Stimulated activated CD8-positive, alpha-beta memory T cell treated with anti-CD3 and anti-CD28 coated beads, Interleukin-2, amount 100 ng/mL, for 1 hour (primary cell): ENCODE measurements around the gene OR10P1.

Experiments used
- DNase-seq, 2 donors: peaks; one replicate each; pipeline ENCODE4 v3.0.0-alpha.2; 2020; ENCODE audit warnings: low read depth in 2 of 2

Gene OR10P1

DNA sequence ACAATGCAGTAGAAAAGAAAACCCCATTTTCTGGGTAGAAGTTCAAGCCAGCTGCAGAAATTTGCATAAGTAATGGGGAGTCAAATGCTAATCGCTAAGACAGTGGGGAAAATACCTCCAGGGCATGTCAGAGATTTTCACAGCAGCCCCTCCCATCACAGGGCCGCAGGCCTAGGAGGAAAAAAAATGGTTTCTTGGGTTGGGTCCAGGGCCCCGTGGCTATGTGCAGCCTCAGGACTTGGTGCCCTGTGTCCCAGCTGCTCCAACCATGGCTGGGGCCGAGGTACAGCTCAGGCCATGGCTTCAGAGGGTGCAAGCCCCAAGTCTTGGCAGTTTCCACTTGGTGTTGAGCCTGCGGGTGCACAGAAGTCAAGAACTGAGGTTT, 14.6 kb downstream of the OR10P1 start:
- no peak for DNase-seq

DNA sequence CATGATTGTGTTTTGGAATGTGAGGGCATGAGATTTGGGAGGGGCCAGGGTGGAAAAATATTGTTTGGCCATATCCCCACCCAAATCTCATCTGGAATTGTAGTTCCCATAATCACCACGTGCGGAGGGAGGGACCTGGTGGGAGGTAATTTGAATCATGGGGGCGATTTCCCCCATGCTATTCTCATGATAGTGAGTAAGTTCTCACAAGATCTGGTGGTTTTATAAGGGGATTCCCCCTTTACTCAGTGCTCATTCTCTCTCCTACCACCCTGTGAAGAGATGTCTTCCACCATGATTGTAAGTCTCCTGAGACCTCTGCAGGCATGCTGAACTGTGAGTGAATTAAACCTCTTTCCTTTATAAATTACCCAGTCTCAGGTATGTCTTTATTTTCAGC, 15.7 kb downstream of the OR10P1 start:
- DNase-seq = no peak

DNA sequence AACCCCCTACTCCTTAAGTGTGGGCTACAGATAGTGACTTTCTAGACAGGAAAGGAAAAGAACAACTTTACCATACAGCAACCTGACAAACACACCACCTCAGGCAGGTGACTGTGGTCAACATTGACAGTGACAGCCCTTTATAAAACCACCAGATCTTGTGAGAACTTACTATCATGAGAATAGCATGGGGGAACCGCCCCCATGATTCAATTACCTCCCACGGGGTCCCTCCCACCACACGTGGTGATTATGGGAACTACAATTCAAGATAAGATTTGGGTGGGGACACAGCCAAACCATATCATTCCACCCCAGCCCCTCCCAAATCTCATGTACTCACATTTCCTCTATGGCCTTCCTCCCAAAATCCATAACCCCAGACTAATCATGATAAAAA, 16.3 kb downstream of the OR10P1 start:
- no peak for DNase-seq

DNA sequence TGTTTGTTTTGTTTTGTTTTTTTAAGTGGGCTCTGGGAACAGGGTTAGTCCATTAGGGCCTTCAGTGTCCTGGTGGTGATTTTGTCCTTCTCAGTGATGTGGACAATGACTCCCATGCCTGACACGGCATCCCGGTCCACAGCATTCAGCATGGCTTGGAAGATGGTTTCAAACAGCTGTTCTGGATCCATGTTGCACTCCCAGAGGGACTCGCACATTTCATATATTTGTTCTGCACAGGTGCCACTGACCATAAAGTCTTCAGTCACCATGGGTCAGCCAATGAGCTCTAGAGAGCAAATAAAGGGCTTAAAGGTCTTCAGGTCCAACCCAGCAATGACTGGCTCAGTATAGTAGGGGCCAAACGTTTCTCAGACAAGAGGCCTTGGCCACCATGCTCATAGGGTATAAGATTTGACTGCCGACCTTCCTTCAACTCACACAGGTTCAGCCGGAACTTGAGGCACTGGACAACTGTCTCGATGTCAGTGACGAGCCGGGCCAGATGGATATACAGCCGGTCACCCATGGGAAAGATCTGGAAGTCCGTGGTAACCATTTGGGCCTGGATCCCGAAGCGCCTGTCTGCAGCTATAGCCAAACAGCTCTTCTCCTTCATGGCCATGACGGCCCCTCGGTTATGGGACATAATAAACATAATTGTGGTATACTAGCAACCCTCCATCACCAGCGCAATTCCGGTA, 18.0 kb downstream of the OR10P1 start:
- no peak for DNase-seq

DNA sequence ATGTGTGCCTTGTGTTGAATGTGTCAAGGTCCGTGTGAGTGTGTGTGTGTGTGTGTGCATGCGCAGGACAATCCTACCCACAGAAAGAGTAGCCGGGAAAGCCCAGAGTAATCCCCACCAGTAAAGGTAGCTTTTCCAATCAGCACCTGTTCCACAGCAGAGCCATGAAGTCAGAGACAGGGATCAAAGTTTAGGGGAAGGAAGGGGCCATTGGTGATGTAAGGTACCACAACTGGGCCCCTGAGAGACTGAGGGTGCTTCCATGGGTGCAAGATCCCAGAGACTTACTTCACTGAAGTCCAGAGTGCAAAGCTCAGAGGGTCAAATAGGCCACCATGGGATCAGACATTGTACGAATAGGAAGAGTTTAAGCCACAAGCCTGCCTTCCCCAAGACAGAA, 20.5 kb downstream of the OR10P1 start:
- no peak for DNase-seq

DNA sequence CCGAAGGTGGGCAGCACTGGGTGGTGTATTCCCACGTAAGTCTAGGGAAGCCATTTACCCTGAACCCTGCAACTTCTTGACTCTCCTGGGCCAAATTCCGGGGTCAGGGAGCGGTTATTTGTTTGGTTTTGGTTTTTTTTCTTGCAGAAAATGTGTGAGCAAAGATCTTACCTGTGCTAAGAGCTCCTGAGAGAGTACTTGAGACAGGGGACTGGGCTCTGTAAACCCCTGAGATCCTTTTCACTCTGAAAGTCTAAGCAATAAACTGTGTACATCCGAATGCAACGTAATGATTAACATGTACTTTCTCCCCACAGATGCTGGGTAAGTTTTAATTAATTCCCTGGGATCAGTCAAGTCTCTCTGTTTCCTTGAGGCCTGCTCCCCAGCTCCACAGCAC, 21.5 kb downstream of the OR10P1 start:
- DNase-seq = no peak

DNA sequence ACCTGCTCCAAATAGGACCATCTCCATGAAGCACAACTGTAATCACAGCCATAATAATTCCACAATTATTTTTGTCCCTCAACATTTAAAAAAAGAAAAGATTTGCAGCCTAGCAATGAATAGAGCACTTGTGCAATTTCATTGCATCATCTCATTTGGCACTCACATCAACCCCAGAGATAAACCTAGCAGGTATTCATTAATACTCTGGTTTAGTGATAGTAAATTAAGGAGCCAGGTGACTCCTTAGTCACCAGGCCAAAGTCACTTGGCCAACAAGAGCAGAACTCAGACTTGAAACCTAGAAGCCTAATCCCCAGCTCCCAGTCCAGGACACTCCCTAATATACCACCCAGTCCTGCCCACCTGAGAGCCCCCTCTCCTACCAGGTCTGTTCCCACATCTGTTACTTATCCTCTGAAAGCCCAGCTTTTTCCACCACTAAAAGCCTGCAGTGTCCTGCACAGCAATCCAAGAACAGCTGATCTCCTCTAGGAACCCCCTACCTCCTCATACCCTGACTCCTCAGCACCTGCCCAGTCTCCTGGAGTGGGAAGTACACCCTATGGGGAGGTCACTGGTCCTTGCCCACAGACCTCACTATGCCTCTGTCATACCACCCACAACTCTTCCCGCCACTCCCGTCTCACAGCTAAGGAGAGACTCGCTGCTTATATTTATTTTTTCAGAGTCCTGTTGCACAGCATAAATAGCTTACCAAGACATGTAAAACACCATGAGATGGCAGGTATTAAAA, 22.1 kb downstream of the OR10P1 start:
- DNase-seq = no peak

DNA sequence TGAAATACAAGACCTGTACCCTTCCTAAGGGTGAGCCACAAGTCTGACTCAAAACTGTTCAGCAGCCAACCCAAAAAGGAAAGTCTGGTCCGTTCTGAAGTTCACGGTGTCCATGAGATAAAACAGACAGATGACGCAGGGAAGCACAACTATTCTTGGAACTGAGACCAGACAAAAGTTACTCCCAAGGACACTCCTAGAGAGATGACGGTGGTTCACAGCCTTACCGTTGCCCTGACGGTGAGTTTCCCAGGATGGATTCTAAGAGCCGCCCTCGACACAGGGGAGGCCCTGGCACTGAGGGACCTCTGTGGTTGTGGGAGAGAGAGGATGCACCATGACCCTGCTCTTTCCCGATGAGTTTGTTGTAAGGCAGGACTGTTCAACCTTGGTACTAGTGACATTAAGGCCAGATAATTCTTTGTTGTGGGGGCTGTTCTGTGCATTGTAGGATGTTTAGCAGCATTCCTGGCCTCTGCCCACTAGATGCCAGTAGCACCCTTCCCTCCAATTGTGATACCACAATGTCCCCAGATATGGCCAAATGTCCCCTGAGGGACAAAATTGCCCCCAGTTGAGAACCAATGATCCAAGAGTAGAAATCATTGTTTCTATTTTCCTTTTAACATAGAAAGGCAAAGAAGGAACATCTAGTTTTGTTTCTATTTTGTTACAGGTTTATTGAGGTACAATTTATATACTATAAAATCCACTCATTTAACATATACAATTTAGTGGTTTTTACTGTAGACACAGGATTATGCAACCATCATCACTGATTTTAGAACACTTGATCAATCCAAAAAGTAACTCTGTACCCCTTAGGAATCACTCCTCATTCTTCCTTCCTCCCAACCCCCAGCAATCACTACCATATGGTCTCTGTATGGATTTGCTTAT, 23.0 kb downstream of the OR10P1 start:
- no peak for DNase-seq

DNA sequence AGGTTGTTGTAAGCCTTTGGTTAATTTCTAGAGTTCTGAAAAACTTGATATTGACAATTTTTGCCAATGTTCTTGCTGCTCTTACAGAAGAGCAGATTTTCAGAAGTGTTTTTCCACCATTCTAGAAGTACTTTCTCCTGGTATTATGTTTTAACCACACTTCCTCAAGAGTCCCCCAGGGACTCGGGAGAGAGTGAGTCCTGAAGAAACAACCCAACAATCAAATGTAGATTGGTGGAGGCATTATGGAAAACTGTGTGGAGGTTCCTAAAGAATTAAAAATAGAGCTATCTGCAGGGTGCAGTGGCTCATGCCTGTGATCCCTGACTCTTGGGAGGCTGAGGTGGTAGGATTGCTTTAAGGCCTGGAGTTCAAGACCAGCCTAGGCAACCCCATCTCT, 26.7 kb downstream of the OR10P1 start:
- DNase-seq = no peak

DNA sequence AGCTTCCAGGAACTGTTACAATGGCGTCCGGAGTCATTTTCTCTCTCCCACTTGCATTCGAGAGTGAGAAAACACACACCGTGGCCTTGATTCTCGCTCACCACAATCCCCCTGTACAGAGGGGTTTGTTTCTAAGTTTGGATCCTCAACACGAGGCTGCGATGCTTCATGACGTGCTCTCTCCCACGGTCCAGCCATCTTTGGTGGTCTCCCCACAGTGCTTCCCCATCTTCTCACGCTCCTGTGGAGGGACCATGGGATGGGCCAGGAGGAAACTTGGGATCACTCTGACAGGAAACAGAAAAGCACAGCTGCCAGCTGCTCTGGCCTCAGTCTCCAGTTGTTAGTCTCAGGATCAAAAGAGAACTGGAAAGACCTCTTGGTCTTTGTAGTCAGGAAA, 28.1 kb downstream of the OR10P1 start:
- DNase-seq = no peak

DNA sequence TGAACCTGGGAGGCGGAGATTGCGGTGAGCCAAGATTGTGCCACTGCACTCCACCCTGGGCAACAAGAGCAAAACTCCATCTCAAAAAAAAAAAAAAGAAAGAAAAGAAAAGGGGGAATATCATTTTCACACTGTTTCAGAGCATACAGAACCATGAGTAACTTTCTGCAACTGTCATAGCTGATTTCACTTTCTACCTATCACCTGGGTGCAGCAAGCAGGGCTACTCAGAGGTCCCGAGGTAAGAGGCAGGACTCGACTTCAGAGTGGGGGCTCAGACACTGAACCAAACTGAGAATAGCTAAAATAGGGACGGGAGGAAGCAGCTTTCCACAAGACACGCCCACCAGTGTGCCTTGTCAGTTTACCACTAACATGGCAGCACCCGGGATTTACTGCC, 29.8 kb downstream of the OR10P1 start:
- no peak for DNase-seq

DNA sequence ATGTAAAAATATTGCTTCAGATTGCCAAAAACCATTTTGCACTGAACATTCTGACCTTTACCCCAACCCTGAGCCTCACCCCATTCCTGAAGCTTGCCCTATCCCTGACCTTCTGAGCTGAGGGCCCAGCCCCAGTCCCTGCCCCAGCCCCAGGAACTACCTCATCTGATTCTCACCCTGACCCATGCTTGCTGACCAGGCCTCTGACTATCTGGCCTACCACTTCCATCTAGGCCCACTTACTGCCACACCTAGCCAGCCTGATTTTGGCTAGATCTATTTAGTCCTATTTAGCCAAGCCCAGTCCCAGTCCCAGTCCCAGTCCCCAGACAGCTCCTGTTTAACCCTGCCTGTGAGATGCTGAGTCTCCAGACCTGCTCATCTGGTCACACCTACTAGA, 33.6 kb downstream of the OR10P1 start:
- no peak for DNase-seq

DNA sequence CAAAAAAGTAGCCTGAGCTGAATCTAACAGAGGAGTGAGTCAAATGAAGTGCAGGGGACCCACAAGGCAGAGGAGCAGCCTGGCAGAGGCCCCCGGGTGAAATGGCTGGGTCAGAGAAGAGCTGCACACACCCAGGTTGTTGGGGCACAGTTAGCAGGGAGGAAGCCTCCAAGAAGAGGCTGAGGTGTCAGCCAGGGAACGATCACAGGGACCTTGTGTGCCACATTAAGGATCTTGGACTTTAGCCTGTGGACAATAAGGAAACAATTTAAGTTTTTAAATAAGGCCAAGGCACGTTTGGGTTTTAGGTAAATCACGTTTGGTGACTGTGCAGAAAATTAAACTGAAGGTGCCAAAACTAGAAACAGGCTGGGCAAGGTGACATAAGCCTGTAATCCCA, 35.1 kb downstream of the OR10P1 start:
- no peak for DNase-seq

DNA sequence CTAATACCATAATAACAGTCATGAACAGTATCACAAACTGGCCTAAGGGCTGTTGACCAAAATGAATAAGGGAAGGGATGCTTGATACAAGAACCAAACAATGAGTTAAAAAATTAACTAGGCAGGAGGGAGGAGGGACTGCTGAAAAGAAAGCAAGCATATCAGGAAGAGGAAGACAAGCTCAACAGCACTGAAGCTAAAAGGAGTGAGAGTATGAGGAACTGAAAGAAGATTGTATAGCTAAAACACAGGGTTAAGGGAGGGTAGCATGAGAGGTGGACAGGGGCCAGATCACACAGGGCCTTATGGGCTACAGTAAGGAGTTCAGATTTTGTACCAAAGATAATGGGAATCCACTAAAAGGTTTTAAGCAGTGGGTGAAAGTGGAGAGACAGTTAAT, 36.9 kb downstream of the OR10P1 start:
- DNase-seq = no peak

DNA sequence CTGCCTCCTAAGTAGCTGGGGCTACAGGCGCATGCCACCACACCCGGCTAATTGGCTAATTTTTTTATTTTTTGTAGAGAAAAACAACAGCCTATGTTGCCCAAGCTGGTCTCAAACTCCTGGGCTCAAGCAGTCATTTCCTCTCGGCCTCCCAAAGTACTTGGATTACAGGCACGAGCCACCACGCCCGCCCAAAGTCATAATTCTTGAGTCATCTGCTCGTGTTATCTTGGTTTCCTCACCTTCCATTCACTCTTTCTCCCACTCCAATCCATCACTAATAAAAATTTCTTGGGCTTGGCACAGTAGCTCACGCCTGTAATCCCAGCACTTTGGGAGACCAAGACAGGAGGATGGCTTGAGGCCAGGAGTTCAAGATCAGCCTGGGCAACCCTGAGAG, 39.0 kb downstream of the OR10P1 start:
- no peak for DNase-seq

DNA sequence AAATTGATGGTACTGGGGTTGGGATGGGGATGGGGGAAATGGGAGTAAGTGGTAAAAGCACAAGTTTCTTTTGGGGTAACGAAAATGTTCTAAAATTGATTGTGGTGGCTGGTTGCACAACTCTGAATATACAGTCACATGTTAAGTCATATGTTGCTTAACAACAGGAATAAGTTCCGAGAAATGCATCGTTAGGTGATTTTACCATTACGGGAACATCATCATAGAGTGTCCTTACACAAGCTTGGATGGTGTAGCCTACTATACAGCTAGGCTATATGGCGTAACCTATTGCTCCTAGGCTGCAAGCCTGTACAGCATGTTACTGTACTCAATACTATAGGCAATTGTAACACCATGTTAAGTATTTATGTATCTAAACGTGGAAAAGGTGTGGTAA, 40.0 kb downstream of the OR10P1 start:
- no peak for DNase-seq

DNA sequence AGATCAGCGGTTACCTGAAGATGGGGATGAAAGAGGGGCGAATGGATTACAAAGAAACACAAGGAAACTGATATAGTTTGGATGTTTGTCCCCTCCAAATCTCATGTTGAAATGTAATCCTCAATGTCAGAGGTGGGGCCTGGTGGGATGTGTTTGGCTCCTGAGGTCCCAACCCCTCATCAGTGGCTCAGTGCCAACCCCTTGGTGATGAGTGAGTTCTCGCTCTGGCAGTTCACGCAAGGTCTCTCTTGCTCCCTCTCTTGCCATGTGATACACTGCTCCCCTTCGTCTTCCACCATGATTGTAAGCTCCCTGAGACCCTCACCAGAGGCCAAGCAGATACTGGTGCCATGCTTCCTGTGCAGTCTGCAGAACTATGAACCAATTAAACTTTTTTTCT, 43.0 kb downstream of the OR10P1 start:
- no peak for DNase-seq

DNA sequence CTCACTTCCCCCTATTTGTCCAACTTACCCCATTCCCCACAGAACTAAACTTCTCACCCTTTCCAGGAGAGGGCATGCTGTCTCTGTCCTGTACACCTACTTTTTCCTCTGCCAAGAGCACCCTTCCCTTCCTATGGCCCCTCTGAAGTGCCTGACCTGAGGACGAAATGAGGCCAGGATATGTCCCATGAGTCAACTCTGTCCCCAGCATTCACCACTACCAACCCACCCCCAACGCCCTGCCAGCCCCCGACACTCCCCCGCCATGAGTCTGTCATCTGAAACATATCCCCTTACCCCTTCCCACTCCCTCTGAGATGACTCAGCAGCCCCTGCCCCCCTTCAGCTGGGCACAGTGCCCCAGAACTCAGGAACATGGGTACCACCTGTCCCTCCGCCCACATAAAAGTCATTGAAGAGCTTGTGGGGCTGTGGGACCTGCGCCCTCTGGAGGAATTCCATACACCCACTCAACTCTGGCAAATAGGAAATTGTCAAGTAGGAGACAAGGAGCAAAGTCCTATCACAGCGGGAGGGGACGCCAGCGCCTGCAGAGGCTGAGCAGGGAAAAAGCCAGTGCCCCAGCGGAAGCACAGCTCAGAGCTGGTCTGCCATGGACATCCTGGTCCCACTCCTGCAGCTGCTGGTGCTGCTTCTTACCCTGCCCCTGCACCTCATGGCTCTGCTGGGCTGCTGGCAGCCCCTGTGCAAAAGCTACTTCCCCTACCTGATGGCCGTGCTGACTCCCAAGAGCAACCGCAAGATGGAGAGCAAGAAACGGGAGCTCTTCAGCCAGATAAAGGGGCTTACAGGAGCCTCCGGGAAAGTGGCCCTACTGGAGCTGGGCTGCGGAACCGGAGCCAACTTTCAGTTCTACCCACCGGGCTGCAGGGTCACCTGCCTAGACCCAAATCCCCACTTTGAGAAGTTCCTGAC, 44.7 kb downstream of the OR10P1 start:
- DNase-seq = no peak

DNA sequence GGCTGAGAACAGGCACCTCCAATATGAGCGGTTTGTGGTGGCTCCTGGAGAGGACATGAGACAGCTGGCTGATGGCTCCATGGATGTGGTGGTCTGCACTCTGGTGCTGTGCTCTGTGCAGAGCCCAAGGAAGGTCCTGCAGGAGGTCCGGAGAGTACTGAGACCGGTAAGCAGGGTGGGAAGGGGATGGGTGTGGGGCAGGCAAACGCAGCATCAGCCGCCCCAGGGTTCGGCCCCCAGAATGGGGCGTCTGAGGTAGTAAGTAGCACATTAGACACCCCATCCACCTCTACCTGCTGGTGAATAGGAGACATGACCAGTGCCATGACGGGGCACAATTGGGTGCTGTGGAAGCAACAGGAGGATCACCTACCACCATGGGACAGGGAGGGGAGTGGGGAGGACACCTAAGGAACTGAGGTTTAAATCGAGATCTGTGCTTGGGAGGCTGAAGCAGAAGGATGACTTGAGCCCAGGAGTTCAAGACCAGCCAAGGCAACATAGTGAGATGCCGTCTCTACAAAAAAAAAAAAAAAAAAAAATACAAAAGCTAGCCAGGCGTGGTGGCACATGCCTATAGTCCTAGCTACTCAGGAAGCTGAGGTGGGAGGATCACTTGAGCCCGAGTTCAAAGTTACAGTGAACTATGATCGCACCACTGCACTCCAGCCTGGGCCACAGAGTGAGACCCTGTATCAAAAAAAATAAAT, 45.5 kb downstream of the OR10P1 start:
- no peak for DNase-seq

DNA sequence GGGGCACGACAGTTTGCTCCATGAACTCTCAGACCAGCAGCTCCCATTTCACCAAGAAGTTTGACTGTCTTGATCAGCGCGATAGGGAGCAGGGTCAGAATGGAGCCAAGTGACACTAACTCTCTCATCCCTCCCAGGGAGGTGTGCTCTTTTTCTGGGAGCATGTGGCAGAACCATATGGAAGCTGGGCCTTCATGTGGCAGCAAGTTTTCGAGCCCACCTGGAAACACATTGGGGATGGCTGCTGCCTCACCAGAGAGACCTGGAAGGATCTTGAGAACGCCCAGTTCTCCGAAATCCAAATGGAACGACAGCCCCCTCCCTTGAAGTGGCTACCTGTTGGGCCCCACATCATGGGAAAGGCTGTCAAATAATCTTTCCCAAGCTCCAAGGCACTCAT, 47.0 kb downstream of the OR10P1 start:
- no peak for DNase-seq
